Adrenal gland (tissue), 12 donors: ENCODE results near the gene STARD13. TPM values are rescaled to one million over a fixed set of nuclear protein-coding genes. Genes with fewer than 3 reads are reported as not detected.

Experiments
- DNase-seq, 7 donors: peaks; one replicate each; pipeline ENCODE4 v3.0.0-alpha.2; 2019 to 2020
- H3K27ac ChIP-seq, 5 donors: fragments of 200-600 bp; sonication (generic) in 4 of 5; 1 replicate in 3 of 5; 2 replicates in 2 of 5; pipeline versions ENCODE4 v1.5.1 to v1.8.0; 2016 to 2020; ENCODE audit warnings: mild to moderate bottlenecking in 1 of 5
- H3K27me3 ChIP-seq: fragments of 200-600 bp; 2 replicates; pipeline ENCODE4 v1.8.0; 2021
- H3K36me3 ChIP-seq, 2 donors: fragments of 200-600 bp; replicated peaks in 1 of 2; 1 replicate in 1 of 2; 2 replicates in 1 of 2; pipeline versions ENCODE4 v1.5.1 to v1.8.0; 2018 to 2022
- H3K4me1 ChIP-seq, 2 donors: fragments of 200-600 bp; replicated peaks in 1 of 2; 1 replicate in 1 of 2; 2 replicates in 1 of 2; pipeline versions ENCODE4 v1.5.1 to v1.8.0; 2018 to 2021
- H3K4me3 ChIP-seq, 4 donors: fragments of 200-600 bp; sonication (generic) in 3 of 4; one replicate each; pipeline ENCODE4 v1.5.1; 2016 to 2018
- H3K9me3 ChIP-seq, 3 donors: fragments of 200-600 bp; sonication (generic) in 1 of 3; replicated peaks in 1 of 3; 1 replicate in 2 of 3; 2 replicates in 1 of 3; pipeline versions ENCODE4 v1.5.1 to v1.8.0; 2016 to 2021
- CTCF ChIP-seq, 6 experiments: fragments of 450-650 bp in 4 of 6; fragments of 200-600 bp in 2 of 6; sonication (generic) in 1 of 6; IDR thresholded peaks; 1 replicate in 5 of 6; 2 replicates in 1 of 6; pipeline versions ENCODE4 v1.5.1 to v1.8.0; 2016 to 2021; ENCODE audit warnings: antibody characterized with exemption in 6 of 6, mild to moderate bottlenecking in 2 of 6, moderate library complexity in 1 of 6
- POLR2A ChIP-seq, 2 donors: fragments of 450-650 bp; IDR thresholded peaks; one replicate each; pipeline ENCODE4 v1.6.1; 2017; ENCODE audit warnings: antibody characterized with exemption in 2 of 2, mild to moderate bottlenecking in 2 of 2, moderate library complexity in 1 of 2
- WGBS, 4 donors: extraction: QIAGEN DNeasy Blood & Tissue Kit in 2 of 4; methylation state at CpG; one replicate each; pipeline versions ENCODE4 v1.1.5 to v1.1.7; 2013 to 2017; 5-methylcytosine and 5-hydroxymethylcytosine counted together
- intact Hi-C, 2 donors: fragments of 100-400 bp; cut with DNase I; formaldehyde crosslinking; loops; one replicate each; pipeline versions ENCODE4 v1.14.1 to v1.15.0; 2022 to 2023
- polyA plus RNA-seq, 3 donors: library from polyadenylated mRNA; stranded (reverse); fragments of 200-250 nt in 2 of 3; fragments of 350-450 nt in 1 of 3; fragmentation: Illumina TruSeq in 1 of 3; extraction: RNeasy Lipid Tissue Mini Kit (QIAGEN cat#74804) in 1 of 3; gene quantifications; one replicate each; pipeline ENCODE4 v1.2.3, GENCODE V29; 2013 to 2014
- total RNA-seq, 9 donors: library from RNA; depleted of rRNA in 4 of 9; stranded (reverse); fragments of >200 nt in 4 of 9; fragments of 120-200 nt in 1 of 9; fragmentation: NEBNext Ultra II Directional in 1 of 9; extraction: Animal tissue kit (Norgen Biotek cat#: 25700) in 1 of 9; gene quantifications; one replicate each; pipeline versions ENCODE4 v1.1.0 to v1.2.4, GENCODE V29; 2013 to 2023
- donor health status: healthy with polysubstance abuse.
- donor health status: Bipolar disorder and iron deficiency.
- donor health status: DM: yes; HTN: yes; CAD: no.
- donor health status: DM: no; HTN: no; CAD: no.
- donor health status: DM: no; HTN: no; CAD: no.
- donor health status: DM: yes; HTN: yes; CAD: no.

The STARD13 gene
- total and polyA plus RNA-seq, 12 donors = 10.5 to 79.8 (median 33.6) TPM

- Histone ChIP-seq H3K27ac (peak overlapping the region in 3 of 5 donors; percentile 27 to 93 (median 42)), H3K27me3 (no peaks in the 10 kb centered on the region), H3K4me1 (peaks cover 21 to 45% of the 10 kb centered on the region in 2 donors), H3K36me3 (no peaks in the 10 kb centered on the region), H3K9me3 (no peaks in the 10 kb centered on the region), H3K4me3 (peak overlapping the region in 1 of 4 donors; percentile 72)
- TF ChIP-seq POLR2A (IDR thresholded peaks at IDR 0.05) = no peak
- no peak for TF ChIP-seq CTCF (IDR thresholded peaks at IDR 0.05)
- intact Hi-C loops = no loop called here
- no peak for DNase-seq
- 31 to 44% (median 41%) methylated on average over 1 of the region's 1 CpG for WGBS, 4 donors
Observed at GRCh38 chr13:33284031-33284430, 1.5 kb downstream of the STARD13 start.

- Histone ChIP-seq H3K4me3 (peak overlapping the region in 1 of 4 donors; percentile 72), H3K4me1 (peaks cover 21 to 46% of the 10 kb centered on the region in 2 donors), H3K36me3 (no peaks in the 10 kb centered on the region), H3K27ac (peak overlapping the region in 3 of 5 donors; percentile 27 to 93 (median 52)), H3K27me3 (no peaks in the 10 kb centered on the region), H3K9me3 (no peaks in the 10 kb centered on the region)
- no peak for TF ChIP-seq CTCF (IDR thresholded peaks at IDR 0.05)
- TF ChIP-seq POLR2A (IDR thresholded peaks at IDR 0.05) = no peak
- intact Hi-C loops = no loop called here
- WGBS, 4 donors = 46 to 59% (median 55%) methylated on average over 1 of the region's 1 CpG
- DNase-seq = no peak
Observed at GRCh38 chr13:33283195-33283911, 2.2 kb downstream of the STARD13 start.

- no peaks in the 10 kb centered on the region for H3K36me3 ChIP-seq
- intact Hi-C loops = no loop called here
- H3K27ac ChIP-seq = peak overlapping the region in 1 of 5 donors; percentile 93
- peaks cover 24 to 56% of the 10 kb centered on the region in 2 donors for H3K4me1 ChIP-seq
- 81 to 92% (median 84%) methylated on average over 2 of the region's 2 CpGs for WGBS, 4 donors
- no peaks in the 10 kb centered on the region for H3K27me3 ChIP-seq
- TF ChIP-seq POLR2A (IDR thresholded peaks at IDR 0.05) (no peak), CTCF (IDR thresholded peaks at IDR 0.05) (no peak)
- H3K4me3 ChIP-seq = no peak overlapping the region
- H3K9me3 ChIP-seq = no peaks in the 10 kb centered on the region
- DNase-seq = no peak
Observed at GRCh38 chr13:33281951-33282595, 3.5 kb downstream of the STARD13 start.

GRCh38 chr13:33280923-33281322 lies 4.6 kb downstream of the STARD13 start:
- 92 to 97% (median 94%) methylated on average over 5 of the region's 5 CpGs for WGBS, 4 donors
- Histone ChIP-seq H3K4me3 (no peak overlapping the region), H3K27ac (no peak overlapping the region), H3K4me1 (peaks cover 24 to 61% of the 10 kb centered on the region in 2 donors), H3K27me3 (no peaks in the 10 kb centered on the region), H3K9me3 (no peaks in the 10 kb centered on the region), H3K36me3 (no peaks in the 10 kb centered on the region)
- no peak for DNase-seq
- TF ChIP-seq POLR2A (IDR thresholded peaks at IDR 0.05) (no peak), CTCF (IDR thresholded peaks at IDR 0.05) (no peak)
- intact Hi-C loops = no loop called here
